ENCODE data around the gene PSIP1.
"Not testable (repeated sequence)": the region's sequence is repeated elsewhere in the genome, so short reads cannot be mapped to it uniquely, and the experiment has no call there.

The PSIP1 gene

DNA sequence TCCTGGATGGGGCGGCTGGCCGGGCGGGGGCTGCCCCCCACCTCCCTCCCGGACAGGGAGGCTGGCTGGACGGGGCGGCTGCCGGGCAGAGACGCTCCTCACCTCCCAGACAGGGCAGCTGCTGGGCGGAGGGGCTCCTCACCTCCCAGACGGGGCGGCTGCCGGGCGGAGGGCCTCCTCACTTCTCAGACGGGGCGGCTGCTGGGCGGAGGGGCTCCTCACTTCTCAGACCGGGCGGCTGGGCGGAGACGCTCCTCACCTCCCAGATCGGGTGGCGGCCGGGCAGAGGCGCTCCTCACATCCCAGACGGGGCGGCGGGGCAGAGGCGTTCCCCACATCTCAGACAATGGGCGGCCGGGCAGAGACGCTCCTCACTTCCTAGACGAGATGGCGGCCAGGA lies 68.5 kb downstream of the PSIP1 start:
- DNase-seq (ENCODE audit: low read depth, low spot score); H3K27ac ChIP-seq: not testable (repeated sequence)

DNA sequence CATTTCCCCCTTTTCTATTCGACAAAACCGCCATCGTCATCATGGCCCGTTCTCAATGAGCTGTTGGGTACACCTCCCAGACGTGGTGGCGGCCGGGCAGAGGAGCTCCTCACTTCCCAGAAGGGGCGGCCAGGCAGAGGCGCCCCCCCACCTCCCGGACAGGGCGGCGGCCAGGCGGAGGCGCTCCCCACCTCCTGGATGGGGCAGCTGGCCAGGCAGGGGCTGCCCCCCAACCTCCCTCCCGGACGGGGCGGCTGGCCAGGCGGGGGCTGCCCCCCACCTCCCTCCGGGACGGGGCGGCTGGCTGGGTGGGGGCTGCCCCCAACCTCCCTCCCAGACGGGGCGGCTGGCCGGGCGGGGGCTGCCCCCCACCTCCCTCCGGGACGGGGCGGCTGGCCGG lies 68.9 kb downstream of the PSIP1 start:
- not testable (repeated sequence) for H3K27ac ChIP-seq; DNase-seq (ENCODE audit: low read depth, low spot score)

DNA sequence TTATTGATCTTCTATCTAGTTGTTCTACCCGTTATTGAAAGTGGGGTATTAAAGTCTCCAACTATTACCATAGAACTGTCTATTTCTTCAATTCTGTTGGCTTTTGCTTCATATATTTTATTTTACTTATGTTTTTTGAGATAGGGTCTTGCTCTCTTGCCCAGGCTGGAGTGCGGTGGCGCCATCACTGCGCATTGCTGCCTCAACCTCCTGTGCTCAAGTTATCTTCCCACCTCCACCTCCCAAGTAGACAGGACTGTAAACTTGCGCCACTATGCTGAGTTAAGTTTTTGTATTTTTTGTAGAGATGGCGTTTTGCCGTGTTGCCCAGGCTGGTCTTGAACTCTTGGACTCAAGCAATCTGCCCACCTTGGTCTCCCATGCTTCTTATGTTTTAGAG lies 71.9 kb downstream of the PSIP1 start:
- H3K27ac ChIP-seq, result no peak overlapping the region
- no peak for DNase-seq (ENCODE audit: low read depth, low spot score)

DNA sequence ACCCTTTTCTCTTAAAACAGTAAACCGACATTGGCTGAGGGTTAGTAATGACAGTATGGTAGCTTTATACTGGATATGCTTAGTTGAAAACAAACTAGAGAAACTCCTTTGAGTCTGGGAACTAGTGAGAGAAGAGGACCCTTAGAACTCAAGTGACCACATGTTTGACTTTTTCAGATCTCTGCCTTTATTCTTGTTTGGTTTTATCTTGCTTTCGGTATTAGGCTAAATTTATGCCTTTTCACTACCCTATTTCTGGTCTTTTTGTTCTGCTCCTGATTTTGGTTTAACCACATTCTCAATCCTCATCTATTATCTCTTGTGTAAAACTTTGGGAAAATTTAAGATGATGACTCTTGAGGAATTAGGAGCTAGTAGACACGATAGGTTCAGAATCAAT lies 77.1 kb downstream of the PSIP1 start:
- H3K27ac ChIP-seq, result no peak overlapping the region

DNA sequence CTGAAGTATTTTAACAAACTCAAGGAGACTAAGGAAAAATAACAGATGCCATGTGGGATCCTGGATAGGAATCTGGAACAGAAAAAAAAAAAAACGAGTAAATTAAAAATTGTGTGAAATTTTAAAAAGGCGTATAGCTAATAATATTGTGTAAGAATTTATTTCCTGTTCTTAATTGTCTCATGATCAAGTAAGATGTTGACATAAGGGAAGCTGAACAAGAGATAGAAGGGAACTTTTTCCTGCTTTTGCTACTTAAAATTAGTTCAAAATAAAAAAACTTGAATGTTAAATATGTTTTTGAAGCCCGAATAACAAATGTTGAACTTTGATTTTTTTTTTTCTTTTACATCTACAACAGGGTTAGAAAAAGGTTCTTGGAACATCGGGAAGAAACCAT lies 77.6 kb downstream of the PSIP1 start:
- no peak overlapping the region for H3K27ac ChIP-seq
- DNase-seq (ENCODE audit: low read depth, low spot score), result no peak

More for the DNA sequence above, 77.1 kb downstream of the PSIP1 start:
- no peak for DNase-seq (ENCODE audit: low read depth, low spot score)

DNA sequence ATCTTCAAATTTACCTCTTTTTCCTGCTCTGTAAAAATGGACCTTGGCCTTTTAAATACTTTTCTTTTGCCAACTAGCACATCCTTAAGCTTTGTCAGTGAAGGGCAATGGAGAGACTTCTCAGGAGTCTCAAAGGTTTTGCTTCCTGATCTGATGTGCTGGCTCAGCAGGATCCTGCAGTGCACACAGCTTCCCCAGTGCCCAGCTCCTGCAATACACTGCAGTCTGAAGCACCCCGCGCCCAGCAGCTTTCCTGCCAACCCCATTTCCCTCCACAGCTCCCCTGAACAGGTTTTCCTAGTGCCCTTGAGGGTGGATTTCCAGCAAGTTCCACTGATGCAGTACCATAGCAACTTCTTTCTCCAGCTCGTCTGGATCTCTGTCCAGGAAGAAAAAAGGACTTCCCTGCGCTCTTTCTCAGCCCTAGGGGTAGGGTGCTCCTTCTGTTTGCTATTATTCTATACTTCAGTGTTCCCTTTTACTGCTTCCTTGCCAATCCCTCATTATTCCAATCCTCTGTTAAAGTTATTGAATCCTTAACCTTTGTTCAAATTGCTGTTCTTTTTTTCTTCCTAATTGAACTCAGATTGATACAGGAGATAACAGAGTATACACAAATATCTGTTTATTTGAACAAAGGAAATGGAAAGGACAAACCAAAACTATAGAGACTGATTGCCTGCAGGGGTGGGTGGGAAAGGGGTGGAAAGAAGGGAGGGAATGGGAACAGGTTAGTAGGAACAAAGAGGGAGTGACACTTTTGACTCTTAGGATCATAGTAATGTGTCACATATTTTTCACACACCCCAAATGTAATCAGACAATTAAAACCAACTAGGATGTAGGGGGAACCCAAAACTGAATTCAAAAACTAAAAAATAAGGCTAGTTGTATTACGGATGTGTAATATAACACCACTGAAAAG lies 79.6 kb downstream of the PSIP1 start:
- no peak overlapping the region for H3K27ac ChIP-seq
- DNase-seq (ENCODE audit: low read depth, low spot score), result no peak

DNA sequence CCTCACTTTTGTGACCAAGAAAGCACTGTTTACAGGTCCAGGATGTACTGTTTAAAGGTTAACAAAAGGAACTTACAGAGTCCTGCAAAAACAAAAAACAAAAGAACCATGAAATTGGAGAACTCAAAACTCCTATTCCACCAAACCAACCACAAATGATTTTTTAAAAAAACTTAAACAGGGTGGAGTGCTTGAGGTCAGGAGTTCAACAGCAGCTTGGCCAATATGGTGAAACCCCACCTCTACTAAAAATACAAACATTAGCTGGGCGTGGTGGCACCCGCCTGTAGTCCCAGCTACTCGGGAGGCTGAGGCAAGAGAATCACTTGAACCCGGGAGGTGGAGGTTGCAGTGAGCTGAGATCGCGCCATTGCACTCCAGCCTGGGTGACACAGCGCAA lies 83.1 kb downstream of the PSIP1 start:
- DNase-seq (ENCODE audit: low read depth, low spot score); H3K27ac ChIP-seq: not testable (repeated sequence)

DNA sequence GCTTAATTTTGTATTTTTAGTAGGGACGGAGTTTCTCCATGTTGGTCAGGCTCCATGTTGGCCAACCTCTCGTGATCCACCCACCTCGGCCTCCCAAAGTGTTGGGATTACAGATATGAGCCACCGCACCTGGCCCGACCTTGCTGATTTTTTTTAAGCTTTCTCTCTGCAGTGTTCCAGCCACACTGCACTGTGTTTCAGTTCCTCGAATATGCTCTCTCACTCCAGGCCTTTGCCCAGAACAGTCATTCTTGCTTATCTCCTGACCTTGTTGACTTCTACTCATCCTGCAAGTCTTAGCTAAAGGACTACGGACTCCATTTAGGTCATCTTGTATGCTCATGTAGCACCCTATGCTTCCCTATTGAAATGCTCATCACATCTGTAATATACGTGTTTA lies 84.8 kb downstream of the PSIP1 start:
- DNase-seq (ENCODE audit: low read depth, low spot score), result no peak
- H3K27ac ChIP-seq, result no peak overlapping the region

DNA sequence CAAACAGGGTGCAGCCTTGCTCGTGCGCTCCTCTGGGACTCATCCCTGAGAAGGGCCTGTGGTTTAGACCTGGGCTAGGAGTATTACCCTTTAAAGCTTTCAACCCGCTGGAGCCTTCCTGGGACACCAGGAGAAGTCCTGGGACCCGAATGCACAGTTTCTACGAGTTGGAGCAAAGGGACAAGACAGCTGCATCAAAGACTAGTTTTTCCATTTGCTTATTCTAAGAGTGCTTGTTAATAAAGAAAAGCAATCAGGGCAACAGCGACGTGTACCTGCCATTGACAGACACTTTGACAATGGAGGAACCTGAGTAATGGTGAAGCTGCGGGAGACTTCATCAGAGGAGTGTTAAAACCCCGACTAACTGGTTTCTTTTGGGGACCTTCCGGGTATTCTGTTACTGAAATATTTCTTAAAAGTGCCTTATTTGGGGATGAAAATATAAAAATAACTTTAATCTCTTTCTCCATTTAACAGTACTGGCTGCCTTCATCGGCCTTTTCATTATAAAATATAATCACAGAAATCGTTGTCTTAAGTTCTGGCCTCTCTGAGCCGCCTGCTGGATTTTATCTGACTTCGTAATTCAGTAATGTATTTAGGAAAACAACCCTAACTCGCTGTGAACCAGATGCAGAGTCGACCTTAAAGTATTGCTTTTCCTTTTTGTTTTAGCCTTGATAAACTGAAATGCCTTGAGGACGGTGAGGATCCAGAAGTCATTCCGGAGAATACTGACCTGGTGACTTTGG lies 87.4 kb downstream of the PSIP1 start:
- H3K27ac ChIP-seq, result peak overlapping the region; percentile 63
- DNase-seq (ENCODE audit: low read depth, low spot score), result no peak

DNA sequence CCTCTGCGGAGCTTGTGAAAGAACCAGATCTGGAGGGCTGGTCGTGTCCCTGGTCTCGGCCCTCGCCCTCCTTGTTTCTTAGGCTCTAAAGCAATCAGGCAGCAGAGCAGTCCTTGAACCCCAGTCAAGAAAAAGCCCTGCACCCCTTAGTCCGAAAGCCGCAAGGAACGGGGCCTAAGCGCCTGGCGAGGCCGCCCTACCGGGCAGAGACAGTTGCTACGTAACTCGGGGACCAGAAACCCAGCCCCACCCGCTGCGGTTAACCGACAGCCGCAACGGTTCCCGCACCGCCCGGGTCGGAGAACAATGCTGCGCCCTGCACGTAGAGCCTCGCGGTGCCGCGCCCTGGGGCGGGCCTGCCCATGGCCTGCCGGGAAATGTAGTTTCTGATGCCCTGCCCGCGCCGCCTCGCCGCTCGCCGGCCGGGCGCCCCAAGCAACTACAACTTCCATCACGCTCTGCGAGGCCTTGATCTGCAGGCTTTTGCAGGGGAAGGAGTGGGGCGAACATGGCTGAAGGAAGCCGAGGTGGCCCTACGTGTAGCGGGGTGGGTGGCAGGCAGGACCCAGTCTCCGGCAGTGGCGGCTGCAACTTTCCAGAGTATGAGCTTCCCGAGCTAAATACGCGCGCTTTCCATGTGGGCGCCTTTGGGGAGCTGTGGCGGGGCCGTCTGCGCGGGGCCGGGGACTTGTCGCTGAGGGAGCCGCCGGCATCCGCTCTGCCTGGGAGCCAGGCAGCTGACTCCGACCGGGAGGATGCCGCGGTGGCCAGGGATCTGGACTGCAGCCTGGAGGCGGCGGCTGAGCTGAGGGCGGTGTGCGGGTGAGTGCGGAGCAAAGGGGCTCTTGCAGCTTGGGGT lies 88.2 kb downstream of the PSIP1 start, which contains the start of gene SNAPC3:
Gene SNAPC3, plus strand, starts transcription at position 505 of the 859 bp plus-strand sequence. Its CDS starts 4 bp downstream, at position 509.
- peak; percentile 73 for DNase-seq (ENCODE audit: low read depth, low spot score)
- peak within 1 kb of the TSS; percentile 63 for H3K27ac ChIP-seq

DNA sequence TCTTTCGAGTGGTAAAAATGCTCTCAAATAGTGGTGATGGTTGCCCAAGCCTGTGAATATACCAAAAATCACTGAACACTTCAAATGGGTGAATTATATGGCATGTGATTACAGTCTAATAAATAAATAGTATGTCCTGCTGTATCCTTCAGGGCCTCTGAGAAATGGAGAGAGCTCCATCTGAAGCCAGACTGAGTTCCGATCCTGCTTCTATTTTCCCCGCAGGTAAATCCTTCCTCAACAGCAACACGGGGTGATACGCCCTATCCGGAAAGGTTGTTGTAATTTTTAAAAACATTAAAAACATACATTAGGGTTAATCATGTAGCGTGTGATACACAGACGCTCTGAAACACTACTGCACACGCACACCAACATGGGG lies 88.8 kb downstream of the PSIP1 start:
- DNase-seq (ENCODE audit: low read depth, low spot score), result no peak
- H3K27ac ChIP-seq, result peak overlapping the region; percentile 63

DNA sequence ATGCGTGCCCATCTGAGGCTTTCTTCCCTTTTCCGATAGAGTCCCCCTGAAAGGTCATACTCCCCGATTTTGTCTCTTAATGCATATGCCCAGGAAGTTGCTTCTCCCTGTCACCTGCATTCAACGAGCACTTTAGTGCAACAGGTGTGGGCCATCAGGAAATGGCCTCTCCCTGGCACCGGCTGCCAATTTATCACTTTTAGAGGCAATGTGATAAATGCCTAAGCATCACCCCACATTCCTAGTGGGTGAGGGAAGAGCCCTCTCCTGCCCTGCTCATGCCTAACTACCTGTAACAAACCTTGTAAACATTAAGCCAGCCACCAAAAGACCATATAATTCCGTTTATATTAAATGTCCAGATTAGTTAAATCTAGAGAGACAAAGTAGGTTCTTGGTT lies 89.2 kb downstream of the PSIP1 start:
- H3K27ac ChIP-seq, result peak overlapping the region; percentile 63
- no peak for DNase-seq (ENCODE audit: low read depth, low spot score)

DNA sequence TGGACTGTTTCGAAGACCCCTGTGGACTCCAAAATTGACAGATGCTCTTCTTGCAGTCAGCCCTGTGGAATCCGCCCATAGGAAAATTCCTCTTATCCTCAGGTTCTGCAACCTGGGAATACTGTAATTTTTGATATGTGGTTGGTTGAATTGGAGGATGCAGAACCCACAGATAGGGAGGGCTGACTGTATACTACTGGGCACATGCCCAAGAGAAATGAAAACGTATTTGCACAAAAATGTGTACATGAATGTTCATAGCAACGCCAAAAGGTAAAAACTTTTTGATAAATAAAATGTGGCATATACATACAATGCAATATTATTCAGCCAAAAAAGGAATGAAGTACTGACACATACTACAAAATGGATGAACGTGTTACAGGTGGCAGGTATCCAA lies 90.0 kb downstream of the PSIP1 start:
- H3K27ac ChIP-seq, result no peak overlapping the region
- no peak for DNase-seq (ENCODE audit: low read depth, low spot score)

DNA sequence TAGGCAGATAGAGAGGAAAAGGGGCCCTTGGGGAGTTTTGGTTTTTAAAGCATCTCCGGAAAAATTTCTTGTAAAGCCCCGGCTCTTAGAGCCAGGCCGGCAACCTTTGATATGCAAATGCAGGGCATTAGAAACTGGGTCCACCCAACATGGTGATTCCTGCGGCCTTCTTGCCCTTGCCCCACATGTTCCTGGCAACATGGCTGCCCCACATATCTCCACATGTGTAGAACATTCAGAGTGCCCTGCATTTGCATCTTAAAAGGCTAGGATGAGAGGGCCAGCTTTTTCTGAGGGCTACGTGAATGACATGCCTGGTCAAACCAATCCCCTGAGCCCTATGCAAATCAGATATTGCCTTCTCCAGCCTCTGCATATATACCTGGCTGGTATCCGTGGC lies 93.1 kb downstream of the PSIP1 start:
- no peak for DNase-seq (ENCODE audit: low read depth, low spot score)
- H3K27ac ChIP-seq, result no peak overlapping the region

DNA sequence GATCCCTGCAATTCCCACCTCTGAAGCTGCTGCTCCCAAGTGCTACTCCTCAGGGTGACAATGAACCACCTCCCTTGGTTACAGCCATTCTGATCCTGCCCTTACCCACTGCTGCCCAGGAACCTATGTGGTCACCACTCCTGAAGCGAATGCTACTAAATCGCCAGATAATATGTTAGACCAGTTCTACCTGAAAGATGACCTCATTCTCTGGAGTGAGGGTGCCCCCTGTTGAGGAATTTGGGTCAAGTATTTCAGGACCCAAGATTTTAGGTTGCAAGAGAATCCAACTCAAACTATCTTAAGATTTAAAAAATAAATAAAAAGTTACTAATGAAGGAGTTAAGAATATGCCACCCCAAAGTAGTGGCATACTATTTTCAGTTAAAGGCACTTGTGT lies 93.9 kb downstream of the PSIP1 start:
- no peak overlapping the region for H3K27ac ChIP-seq
- no peak for DNase-seq (ENCODE audit: low read depth, low spot score)

All from epithelial cell of prostate (primary cell).